NT2/D1 (cell line): Measurements from ENCODE around the gene DNM3.

Experiments used
- YY1 ChIP-seq: IDR thresholded peaks from 2 replicates; pipeline ENCODE4 v1.6.1; 2011; ENCODE audit not compliant: insufficient read length, insufficient read depth
- ZNF274 ChIP-seq: IDR thresholded peaks from 2 replicates; pipeline ENCODE4 v1.6.1; 2011; ENCODE audit warnings: mild to moderate bottlenecking, low read depth, low read length

DNA sequence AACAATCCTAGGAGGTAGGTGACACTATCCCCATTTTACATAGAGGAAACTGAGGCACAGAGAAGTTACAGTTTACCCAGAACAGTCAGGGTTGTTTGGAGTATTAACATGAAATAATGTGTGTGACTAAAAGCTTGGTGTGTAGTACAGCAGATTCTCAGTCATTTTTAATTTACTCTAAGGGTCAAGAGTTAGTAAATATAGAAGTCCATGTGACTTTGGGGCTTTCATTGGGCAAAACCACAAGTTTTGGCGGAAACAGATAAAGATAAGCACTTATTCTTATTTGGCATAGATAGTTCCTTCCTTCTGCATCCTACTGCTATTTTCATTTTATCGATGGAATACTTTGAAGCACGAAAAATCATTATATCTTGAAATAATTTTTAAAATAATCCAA is 128.5 kb downstream of the DNM3 start:
- no peak for TF ChIP-seq YY1
- no peak for TF ChIP-seq ZNF274
